ENCODE measurements around the gene GPR156.

DNA sequence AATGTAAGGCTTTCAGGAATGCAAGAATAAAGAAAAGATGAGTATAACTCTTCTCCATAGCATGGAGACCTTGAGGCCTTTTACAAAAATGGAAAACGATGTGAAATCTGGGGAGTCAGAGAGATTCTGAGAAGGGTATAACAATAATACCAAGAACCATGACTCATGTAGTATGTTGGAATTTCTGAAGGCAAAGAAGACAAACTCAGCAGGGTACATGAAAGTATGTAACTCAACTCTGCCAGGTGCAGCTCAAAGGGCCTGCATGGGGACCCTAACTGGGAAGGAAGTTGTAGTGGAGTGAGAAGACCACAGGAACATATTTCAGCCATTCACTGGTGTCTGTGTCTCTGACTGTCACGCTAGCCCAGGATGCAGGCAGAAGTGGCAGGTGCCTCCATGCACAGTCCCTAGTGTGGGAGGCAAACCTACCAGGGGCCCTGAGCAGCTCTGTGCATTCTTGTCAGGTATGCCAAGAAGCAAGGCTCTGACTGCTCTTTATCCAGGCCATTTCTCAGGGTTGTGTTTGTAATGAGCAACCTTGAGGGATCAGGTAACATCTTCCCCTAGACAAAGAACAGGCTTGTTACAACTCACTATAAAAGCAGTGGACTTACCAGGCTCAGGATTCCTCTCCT is 57.2 kb downstream of the GPR156 start:
- TF ChIP-seq, protein P1, sequence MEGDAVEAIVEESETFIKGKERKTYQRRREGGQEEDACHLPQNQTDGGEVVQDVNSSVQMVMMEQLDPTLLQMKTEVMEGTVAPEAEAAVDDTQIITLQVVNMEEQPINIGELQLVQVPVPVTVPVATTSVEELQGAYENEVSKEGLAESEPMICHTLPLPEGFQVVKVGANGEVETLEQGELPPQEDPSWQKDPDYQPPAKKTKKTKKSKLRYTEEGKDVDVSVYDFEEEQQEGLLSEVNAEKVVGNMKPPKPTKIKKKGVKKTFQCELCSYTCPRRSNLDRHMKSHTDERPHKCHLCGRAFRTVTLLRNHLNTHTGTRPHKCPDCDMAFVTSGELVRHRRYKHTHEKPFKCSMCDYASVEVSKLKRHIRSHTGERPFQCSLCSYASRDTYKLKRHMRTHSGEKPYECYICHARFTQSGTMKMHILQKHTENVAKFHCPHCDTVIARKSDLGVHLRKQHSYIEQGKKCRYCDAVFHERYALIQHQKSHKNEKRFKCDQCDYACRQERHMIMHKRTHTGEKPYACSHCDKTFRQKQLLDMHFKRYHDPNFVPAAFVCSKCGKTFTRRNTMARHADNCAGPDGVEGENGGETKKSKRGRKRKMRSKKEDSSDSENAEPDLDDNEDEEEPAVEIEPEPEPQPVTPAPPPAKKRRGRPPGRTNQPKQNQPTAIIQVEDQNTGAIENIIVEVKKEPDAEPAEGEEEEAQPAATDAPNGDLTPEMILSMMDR (IDR thresholded peaks at IDR 0.05; ENCODE audit: low read length), result no peak
- TF ChIP-seq EZH2phosphoT487 (IDR thresholded peaks at IDR 0.05; ENCODE audit: low read length), result no peak

Data from MM.1S (cell line).